Colonic mucosa (tissue), 4 donors: ENCODE data around the gene STX2. TPM values are rescaled to one million over a fixed set of nuclear protein-coding genes. Genes with fewer than 3 reads are reported as not detected.
A peak's percentile ranks its signal among the peaks of the same experiment; 100 is the strongest.

Source experiments
- DNase-seq: peaks from one replicate; pipeline ENCODE4 v3.0.0-alpha.2; 2020
- H3K27ac ChIP-seq: fragments of 200-600 bp; one replicate; pipeline ENCODE4 v1.8.0; 2021
- H3K27me3 ChIP-seq: fragments of 200-600 bp; one replicate; pipeline ENCODE4 v1.8.0; 2021
- H3K36me3 ChIP-seq: fragments of 200-600 bp; one replicate; pipeline ENCODE4 v1.8.0; 2021
- H3K4me1 ChIP-seq: fragments of 200-600 bp; one replicate; pipeline ENCODE4 v1.8.0; 2021; ENCODE audit warnings: mild to moderate bottlenecking
- H3K4me3 ChIP-seq: fragments of 200-600 bp; one replicate; pipeline ENCODE4 v1.8.0; 2021
- H3K9ac ChIP-seq, 2 donors: one replicate each; pipeline ENCODE4 v1.7.0; 2013; ENCODE audit warnings: control low read depth in 2 of 2, low read depth in 2 of 2, low read length in 2 of 2
- H3K9me3 ChIP-seq: fragments of 200-600 bp; one replicate; pipeline ENCODE4 v1.8.0; 2021
- intact Hi-C: fragments of 100-400 bp; cut with DNase I; formaldehyde crosslinking; loops from one replicate; pipeline ENCODE4 v1.14.1; 2022
- total RNA-seq, 2 donors: library from RNA; stranded (reverse); fragmentation: NEBNext Ultra II Directional in 1 of 2; extraction: Animal tissue kit (Norgen Biotek cat#: 25700) in 1 of 2; gene quantifications; one replicate each; pipeline ENCODE4 v1.2.1, GENCODE V29; 2021
- TF ChIP-seq, protein P1 (sequence below): fragments of 200-600 bp; IDR thresholded peaks from one replicate; pipeline ENCODE4 v1.8.0; 2022; ENCODE audit warnings: antibody characterized with exemption, mild to moderate bottlenecking
- donor health status: healthy.
- donor health status: DM: no; HTN: no; CAD: no.
- donor health status: DM: no; HTN: no; CAD: no.

Gene STX2
- total RNA-seq, 2 donors from 2014 or later = 2.1 to 4.8 TPM

GRCh38 chr12:130818272-130818634, 20.8 kb downstream of the STX2 start:
- intact Hi-C loops = loop anchor here (5.0 kb wide), 1 partner anchor 56 kb away; no protein-coding TSS in a partner anchor
- no peaks in the 10 kb centered on the region for H3K27me3 ChIP-seq
- H3K4me3 ChIP-seq = peak overlapping the region; percentile 43
- H3K4me1 ChIP-seq = peaks cover 4% of the 10 kb centered on the region
- H3K36me3 ChIP-seq = no peaks in the 10 kb centered on the region
- H3K9me3 ChIP-seq = no peaks in the 10 kb centered on the region
- peak; percentile 27 for DNase-seq
- H3K27ac ChIP-seq = peak overlapping the region; percentile 53
- H3K9ac ChIP-seq = peak overlapping the region; percentile 6 to 28
- TF ChIP-seq, protein P1, sequence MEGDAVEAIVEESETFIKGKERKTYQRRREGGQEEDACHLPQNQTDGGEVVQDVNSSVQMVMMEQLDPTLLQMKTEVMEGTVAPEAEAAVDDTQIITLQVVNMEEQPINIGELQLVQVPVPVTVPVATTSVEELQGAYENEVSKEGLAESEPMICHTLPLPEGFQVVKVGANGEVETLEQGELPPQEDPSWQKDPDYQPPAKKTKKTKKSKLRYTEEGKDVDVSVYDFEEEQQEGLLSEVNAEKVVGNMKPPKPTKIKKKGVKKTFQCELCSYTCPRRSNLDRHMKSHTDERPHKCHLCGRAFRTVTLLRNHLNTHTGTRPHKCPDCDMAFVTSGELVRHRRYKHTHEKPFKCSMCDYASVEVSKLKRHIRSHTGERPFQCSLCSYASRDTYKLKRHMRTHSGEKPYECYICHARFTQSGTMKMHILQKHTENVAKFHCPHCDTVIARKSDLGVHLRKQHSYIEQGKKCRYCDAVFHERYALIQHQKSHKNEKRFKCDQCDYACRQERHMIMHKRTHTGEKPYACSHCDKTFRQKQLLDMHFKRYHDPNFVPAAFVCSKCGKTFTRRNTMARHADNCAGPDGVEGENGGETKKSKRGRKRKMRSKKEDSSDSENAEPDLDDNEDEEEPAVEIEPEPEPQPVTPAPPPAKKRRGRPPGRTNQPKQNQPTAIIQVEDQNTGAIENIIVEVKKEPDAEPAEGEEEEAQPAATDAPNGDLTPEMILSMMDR = no peak

DNA sequence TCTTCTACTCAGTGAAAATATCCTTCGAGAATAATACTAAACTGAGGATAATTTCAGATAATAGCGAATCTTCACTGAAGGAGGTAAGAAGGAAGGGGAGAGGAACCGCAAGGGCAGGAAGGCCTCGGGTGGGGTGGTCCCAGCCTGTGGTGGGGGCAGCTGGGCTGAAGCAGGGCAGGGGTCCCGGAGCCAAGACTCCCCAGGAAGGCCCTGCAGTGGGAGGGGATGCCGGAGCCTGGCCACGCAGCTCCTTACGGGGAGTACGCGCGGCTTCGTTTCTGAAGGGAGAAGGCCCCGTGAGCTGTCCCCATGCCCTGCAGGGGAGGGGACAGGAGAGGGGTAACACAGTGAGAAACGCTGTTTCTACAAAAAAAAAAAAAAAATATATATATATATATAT, 21.2 kb downstream of the STX2 start:
- Histone ChIP-seq H3K36me3 (no peaks in the 10 kb centered on the region), H3K4me3 (no peak overlapping the region), H3K9me3 (no peaks in the 10 kb centered on the region), H3K27ac (no peak overlapping the region), H3K27me3 (no peaks in the 10 kb centered on the region), H3K4me1 (peaks cover 4% of the 10 kb centered on the region), H3K9ac (no peak overlapping the region)
- no peak for DNase-seq
- TF ChIP-seq, protein P1 = no peak
- intact Hi-C loops = loop anchor here (5.0 kb wide), 1 partner anchor 56 kb away; no protein-coding TSS in a partner anchor

GRCh38 chr12:130816097-130816496, 23.0 kb downstream of the STX2 start:
- Histone ChIP-seq H3K36me3 (no peaks in the 10 kb centered on the region), H3K4me3 (no peak overlapping the region), H3K27me3 (no peaks in the 10 kb centered on the region), H3K9me3 (no peaks in the 10 kb centered on the region), H3K9ac (no peak overlapping the region), H3K27ac (no peak overlapping the region), H3K4me1 (peaks cover 4% of the 10 kb centered on the region)
- intact Hi-C loops = loop anchor here (5.0 kb wide), 1 partner anchor 54 kb away; no protein-coding TSS in a partner anchor
- no peak for DNase-seq
- TF ChIP-seq, protein P1 = no peak

GRCh38 chr12:130815028-130815741, 23.9 kb downstream of the STX2 start:
- Histone ChIP-seq H3K36me3 (no peaks in the 10 kb centered on the region), H3K4me1 (peaks cover 4% of the 10 kb centered on the region), H3K9me3 (no peaks in the 10 kb centered on the region), H3K27me3 (no peaks in the 10 kb centered on the region), H3K4me3 (no peak overlapping the region), H3K9ac (no peak overlapping the region), H3K27ac (no peak overlapping the region)
- intact Hi-C loops = loop anchor here (5.0 kb wide), 1 partner anchor 53 kb away; no protein-coding TSS in a partner anchor
- no peak for DNase-seq
- TF ChIP-seq, protein P1 = no peak

GRCh38 chr12:130813949-130814348, 25.1 kb downstream of the STX2 start:
- intact Hi-C loops = no loop called here

More at GRCh38 chr12:130813949-130814348, 25.1 kb downstream of the STX2 start:
- H3K9ac ChIP-seq = no peak overlapping the region
- H3K4me3 ChIP-seq = no peak overlapping the region
- no peaks in the 10 kb centered on the region for H3K27me3 ChIP-seq
- no peaks in the 10 kb centered on the region for H3K36me3 ChIP-seq
- no peak overlapping the region for H3K27ac ChIP-seq
- TF ChIP-seq, protein P1 = no peak
- no peaks in the 10 kb centered on the region for H3K4me1 ChIP-seq
- no peak for DNase-seq
- no peaks in the 10 kb centered on the region for H3K9me3 ChIP-seq
